GM18870 (cell line): ENCODE data around the gene COBL.

Experiments
- ATAC-seq: cut with Tn5 transposase; IDR thresholded peaks from one replicate; pipeline ENCODE4 v1.9.1; 2021; ENCODE audit warnings: moderate library complexity; ENCODE audit not compliant: unreplicated experiment

Gene COBL

GRCh38 chr7:51307651-51308210, 8.9 kb downstream of the COBL start:
- no peak for ATAC-seq

DNA sequence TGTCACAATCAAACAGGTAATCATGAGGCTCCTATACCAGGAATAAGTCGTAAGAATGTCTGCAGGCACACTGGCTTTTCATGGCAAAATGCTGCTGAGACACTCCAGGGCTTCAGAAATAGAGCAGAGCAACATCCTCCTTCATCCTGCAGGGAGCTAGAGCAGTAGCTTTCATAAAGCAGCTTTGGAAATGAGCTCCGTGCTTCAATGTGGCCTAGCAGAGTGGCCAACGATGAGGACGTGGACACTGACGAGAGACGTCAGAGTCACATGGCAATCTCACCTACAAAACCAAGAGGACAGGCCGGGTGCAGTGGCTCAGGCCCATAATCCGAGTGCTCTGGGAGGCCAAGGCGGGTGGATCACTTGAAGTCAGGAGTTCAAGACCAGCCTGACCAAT, 9.8 kb downstream of the COBL start:
- ATAC-seq: no peak

DNA sequence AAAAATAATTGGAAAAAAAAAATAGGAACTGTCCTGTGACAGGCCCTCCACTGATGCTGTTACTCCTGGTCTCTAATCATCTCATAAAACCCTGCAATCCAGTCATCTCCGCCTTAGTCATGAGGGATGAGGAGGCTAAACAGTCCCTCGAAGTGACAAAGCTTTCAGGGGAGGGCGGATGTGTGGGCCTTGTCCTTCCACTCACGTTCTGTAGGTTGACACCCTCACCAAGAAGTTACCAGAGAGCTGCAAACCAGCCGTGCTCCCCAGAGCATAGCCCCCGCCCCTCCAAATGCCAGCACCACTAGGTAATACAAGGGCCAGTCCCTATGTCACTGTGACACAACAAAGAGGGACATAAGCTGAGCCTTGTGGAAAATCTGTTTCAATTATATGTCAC, 11.9 kb downstream of the COBL start:
- ATAC-seq: no peak

DNA sequence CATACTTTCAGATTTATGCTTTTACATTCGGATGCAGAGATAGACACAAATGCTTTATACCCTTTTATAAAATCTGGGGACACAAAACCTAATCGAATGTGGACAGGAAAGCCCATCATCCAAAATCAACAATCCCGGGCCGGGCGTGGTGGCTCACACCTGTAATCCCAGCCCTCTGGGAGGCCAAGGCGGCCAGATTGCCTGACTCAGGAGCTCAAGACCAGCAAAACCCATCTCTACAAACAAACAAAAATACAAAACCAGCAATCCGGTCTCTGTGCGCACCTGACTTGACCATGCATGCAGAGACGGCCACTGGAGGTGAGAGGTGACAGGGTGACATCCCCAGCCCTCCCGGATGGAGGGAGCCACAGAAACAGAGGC, 13.5 kb downstream of the COBL start:
- ATAC-seq: no peak

- ATAC-seq: no peak
These were observed 14.8 kb downstream of the COBL start for GRCh38 chr7:51301806-51302205.

- ATAC-seq: no peak
These were observed 15.6 kb downstream of the COBL start for GRCh38 chr7:51300762-51301674.

DNA sequence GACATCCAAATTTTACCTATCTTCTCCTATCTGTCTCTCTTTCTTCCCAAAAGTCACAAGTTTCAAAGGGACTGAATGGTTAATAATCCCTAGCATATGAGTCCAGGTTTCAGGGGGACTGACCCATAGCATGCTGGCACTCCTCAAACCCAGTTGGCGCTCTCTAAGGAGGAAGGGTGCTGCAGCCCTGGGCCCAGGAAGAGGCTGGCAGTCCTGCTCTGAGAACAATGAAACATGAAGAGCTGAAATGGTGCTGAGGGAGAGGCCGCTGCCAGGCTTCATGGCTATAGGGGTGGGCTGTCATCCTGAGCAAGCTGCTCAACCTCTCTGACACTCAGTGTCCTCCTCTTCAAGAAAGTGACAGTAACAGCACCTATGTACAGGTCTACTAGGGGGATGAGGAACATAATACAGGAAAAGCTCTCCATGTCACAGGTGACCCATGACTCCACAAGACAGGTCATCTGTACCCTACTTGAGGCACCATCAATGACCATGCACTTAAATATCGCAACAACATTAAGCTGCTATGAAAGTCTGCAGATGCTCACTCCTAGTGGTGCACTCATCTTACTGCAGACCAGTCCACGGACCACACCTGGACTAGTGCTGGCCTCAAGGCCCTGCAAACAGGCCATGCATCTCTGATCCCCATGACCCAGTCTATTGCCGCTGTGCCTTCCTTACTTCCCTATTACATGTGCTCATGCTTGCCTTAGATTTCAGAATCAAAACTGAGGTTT, 17.0 kb downstream of the COBL start:
- no peak for ATAC-seq

DNA sequence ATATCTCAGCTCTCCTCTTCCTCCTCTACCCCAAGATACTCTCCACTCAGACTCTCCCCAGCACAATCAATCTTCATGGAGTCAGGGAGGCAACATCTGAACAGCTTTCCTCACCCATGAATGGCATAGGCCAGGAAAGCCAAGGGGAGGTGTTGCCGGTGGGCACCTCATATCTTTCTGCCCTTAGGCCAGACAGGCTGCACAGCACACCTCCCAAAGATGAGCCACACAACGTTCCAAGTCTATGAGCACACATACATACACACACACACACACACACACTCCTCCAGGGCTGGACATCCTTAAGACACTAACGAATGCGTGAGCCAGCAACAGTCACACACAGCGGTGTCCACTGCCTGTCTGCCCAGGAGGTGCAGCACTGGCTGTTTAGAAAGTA, 17.7 kb downstream of the COBL start:
- ATAC-seq: no peak

DNA sequence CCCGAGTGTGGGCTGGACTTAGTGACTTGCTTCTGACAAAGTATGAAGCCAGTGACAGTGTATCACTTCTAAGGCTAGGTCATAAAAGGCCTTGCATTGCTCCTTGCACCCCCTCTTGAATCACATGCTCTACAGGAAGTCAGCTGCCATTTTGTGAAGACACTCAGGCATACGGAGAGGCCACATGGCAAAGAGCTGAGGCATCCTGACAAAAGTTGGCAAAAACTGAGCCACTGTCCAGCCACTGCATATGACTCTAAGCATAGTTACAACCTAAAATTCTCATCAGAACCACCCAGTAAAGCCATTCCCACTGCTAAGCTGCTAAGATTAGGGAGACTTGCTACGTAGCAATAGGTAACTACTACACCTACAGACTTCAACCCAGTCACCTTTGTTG, 18.6 kb downstream of the COBL start:
- no peak for ATAC-seq

- no peak for ATAC-seq
These were observed 21.0 kb downstream of the COBL start for GRCh38 chr7:51295440-51296245.

DNA sequence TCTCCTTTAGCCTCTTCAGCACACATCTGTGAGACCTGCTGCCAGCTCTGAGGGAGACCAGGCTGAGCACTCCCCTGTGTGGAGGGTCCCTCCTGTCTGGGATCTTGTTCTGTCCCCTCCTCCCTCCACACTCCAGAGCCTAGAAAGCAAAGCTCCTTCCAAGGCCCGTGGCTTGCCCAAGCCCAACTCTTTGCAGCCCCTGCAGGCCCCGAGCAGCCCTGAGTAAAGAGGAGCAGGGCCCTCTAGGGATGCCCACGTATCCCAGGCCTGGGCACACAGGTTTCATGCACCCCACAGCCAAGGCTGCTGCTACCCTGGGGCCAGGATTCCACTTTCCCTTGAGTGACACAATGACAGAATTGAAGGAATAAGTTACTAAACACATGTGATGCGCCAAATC, 24.0 kb downstream of the COBL start:
- no peak for ATAC-seq

DNA sequence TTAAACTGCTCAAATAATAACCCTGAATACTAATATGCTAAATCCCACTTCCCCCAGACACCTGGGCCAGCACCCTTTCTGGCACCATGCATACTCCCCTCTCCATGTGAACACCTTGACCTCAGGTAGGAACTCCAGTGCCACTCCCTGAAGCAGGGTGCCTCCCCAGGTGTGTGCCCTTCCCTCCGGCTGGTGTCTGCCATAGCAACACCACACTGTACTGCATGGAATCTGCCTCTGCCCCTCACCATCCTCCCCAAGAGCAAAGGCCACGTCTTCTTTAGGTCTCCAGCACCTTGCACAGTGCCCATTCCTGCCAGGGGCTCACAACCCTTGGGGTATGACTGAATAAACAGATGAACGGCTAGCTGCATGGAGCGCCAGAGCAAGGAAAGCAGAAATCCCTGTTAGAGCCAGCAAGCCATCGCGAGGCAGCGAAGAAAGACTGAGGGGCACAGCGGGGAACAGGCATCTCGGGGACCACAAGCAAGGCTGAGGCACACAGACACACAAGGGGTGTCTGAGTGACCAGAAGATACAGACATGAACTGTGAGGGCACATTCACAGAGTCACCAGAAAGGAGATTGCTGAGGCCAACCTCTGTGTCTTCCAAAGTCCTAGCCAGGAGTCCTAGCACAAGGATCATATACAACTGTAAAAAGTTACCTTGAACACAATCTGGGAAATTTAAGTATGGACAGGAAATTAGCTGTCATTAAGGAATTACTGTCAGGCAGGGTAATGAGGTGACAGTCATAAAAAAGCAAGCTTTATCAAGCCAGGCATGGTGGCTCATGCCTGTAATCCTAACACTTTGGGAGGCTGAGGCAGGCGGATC, 25.7 kb downstream of the COBL start:
- ATAC-seq: no peak

GRCh38 chr7:51290304-51290637, 26.3 kb downstream of the COBL start:
- no peak for ATAC-seq

GRCh38 chr7:51289623-51290303, 26.8 kb downstream of the COBL start:
- no peak for ATAC-seq

- ATAC-seq: no peak
These were observed 27.6 kb downstream of the COBL start for GRCh38 chr7:51288896-51289622.

DNA sequence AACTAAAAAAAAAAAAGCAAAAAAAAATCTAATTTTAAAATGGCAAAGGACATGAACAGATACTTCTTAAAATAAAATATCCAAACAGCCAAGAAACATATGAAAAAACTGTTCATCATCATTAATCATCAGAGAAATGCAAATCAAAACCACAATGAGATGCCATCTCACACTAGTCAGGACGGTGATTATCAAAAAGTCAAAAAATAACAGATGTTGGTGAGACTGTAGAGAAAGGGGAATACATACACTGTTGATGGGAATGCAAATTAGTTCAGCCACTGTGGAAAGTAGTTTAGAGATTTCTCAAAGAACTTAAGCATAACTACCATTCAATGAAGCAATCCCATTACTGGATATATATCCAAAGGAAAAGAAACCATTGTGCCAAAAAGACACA, 30.2 kb downstream of the COBL start:
- ATAC-seq: no peak

DNA sequence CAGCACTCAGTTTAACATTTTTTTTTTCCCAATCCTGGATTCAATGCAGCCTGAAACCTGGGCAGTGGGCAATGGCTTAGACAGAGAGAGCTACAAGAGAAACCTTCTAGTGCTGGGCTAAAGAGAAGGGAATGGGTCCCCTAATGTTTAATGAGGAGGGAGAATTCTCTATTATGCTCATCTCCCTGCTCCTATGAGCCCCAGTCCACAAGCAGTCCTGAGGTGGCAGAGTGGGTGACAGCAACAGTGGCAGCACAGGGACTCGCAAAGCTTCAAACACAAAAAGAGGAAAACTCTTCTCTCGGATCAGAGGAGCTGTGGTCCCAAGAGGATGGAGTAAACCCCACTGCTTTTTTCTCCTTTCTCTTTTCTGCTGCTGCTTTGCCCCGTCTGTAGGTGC, 36.5 kb downstream of the COBL start:
- no peak for ATAC-seq

GRCh38 chr7:51279391-51280023, 37.1 kb downstream of the COBL start:
- no peak for ATAC-seq

GRCh38 chr7:51278797-51279196, 37.8 kb downstream of the COBL start:
- no peak for ATAC-seq
